ENCODE measurements around the gene DPM1. TPM values are rescaled to one million over a fixed set of nuclear protein-coding genes. Genes with fewer than 3 reads are reported as not detected.
A peak's percentile ranks its signal among the peaks of the same experiment; 100 is the strongest.

DPM1 gene
- total and polyA plus RNA-seq, 8 donors: 10.7 to 74.1 (median 50.3) TPM

DNA sequence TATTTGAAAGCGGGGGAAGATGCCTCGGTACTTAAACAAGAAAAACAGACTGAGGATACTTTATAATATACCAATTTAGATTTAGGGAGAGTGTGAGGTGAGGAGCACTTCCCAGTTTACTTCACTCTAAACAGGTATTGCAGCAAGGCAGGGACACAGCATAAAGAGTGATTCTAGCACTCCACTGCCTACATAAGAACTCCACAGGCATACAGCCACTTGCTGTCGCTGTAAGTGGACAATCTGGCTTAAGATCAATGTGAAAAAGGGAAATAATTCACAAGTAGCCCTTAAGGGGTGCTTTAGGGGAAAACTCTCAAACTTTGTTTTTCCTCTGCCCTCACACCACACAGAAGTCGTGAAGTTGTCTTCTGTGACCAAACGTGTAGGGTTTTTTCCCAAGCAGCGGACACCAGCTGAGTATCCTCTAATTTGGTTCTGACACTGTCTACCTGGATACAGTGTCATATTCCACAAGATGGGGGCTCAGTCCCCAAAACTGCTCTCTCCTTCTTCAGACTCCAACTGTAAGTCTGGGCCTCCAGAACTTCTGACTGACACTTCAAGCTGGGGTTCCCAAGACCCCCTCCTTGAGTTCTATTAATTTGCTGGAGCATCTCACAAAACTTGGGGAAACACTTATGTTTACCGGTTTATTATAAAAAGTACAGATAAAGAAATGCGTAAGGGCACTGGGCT, 36.4 kb downstream of the DPM1 start:
- intact Hi-C loops (cut with DNase I; ENCODE audit: low total_unique reads): no loop called here
- no peaks in the 10 kb centered on the region for H3K27me3 ChIP-seq
- no peak for TF ChIP-seq POLR2A (IDR thresholded peaks at IDR 0.05)
- TF ChIP-seq POLR2AphosphoS5 (IDR thresholded peaks at IDR 0.05): no peak
- no peak for TF ChIP-seq EP300 (IDR thresholded peaks at IDR 0.05)
- TF ChIP-seq, protein P1, sequence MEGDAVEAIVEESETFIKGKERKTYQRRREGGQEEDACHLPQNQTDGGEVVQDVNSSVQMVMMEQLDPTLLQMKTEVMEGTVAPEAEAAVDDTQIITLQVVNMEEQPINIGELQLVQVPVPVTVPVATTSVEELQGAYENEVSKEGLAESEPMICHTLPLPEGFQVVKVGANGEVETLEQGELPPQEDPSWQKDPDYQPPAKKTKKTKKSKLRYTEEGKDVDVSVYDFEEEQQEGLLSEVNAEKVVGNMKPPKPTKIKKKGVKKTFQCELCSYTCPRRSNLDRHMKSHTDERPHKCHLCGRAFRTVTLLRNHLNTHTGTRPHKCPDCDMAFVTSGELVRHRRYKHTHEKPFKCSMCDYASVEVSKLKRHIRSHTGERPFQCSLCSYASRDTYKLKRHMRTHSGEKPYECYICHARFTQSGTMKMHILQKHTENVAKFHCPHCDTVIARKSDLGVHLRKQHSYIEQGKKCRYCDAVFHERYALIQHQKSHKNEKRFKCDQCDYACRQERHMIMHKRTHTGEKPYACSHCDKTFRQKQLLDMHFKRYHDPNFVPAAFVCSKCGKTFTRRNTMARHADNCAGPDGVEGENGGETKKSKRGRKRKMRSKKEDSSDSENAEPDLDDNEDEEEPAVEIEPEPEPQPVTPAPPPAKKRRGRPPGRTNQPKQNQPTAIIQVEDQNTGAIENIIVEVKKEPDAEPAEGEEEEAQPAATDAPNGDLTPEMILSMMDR (IDR thresholded peaks at IDR 0.05): no peak
- WGBS, 5 donors: 58 to 66% (median 60%) methylated on average over 8 of the region's 8 CpGs
- no peak for DNase-seq
- H3K36me3 ChIP-seq: peaks cover 0 to 18% (median 3%) of the 10 kb centered on the region in 4 donors
- H3K4me1 ChIP-seq: peaks cover 43 to 100% (median 80%) of the 10 kb centered on the region in 4 donors
- no peaks in the 10 kb centered on the region for H3K9me3 ChIP-seq
- peak overlapping the region in 2 of 5 donors; percentile 30 to 34 for H3K27ac ChIP-seq
- no peak overlapping the region for H3K4me3 ChIP-seq

DNA sequence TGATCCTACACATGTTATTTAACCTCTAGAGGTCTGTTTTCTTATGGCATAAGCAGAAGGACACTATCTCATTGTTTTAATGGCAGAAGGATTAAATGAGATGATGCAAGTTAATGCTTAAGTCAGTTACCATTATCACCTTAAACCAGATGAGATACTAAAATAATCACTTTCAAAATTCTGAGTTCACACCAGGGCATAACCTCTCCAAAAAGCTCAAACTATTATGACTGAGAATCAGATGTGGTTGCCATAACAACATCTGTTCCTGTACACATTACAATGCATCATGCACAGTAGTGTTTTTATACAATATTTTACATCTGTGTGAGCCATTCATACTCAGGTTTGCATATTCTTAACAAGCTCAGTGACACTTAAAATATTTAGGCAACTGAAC, 37.3 kb downstream of the DPM1 start:
- H3K9me3 ChIP-seq: no peaks in the 10 kb centered on the region
- H3K4me1 ChIP-seq: peaks cover 49 to 100% (median 81%) of the 10 kb centered on the region in 4 donors
- no peaks in the 10 kb centered on the region for H3K27me3 ChIP-seq
- peaks cover 0 to 16% (median 3%) of the 10 kb centered on the region in 4 donors for H3K36me3 ChIP-seq
- TF ChIP-seq EP300 (IDR thresholded peaks at IDR 0.05): no peak
- TF ChIP-seq POLR2A (IDR thresholded peaks at IDR 0.05): no peak
- no peak for TF ChIP-seq POLR2AphosphoS5 (IDR thresholded peaks at IDR 0.05)
- TF ChIP-seq, protein P1 (IDR thresholded peaks at IDR 0.05): no peak
- intact Hi-C loops (cut with DNase I; ENCODE audit: low total_unique reads): no loop called here
- DNase-seq: no peak
- no peak overlapping the region for H3K4me3 ChIP-seq
- peak overlapping the region in 1 of 5 donors; percentile 7 for H3K27ac ChIP-seq

DNA sequence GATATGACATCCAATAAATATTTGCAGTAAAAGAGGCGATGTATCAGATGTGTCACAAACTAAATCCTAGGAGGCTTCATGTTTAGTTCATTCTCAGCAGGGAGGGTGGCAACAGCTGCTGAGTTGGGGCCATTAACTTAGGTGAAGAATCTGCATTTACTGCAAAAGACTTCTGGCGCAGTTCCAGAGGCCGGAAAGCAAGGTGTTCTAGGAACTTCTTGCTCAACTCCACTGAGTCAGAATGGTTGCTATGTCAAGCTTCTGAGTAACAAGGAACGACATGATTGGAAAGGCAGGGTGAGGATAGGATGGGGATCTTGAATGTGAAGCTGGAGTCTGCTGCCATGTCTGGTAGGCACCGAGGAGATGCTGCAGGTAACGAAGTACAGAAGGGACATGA, 38.8 kb downstream of the DPM1 start:
- peaks cover 54 to 100% (median 82%) of the 10 kb centered on the region in 4 donors for H3K4me1 ChIP-seq

DNA sequence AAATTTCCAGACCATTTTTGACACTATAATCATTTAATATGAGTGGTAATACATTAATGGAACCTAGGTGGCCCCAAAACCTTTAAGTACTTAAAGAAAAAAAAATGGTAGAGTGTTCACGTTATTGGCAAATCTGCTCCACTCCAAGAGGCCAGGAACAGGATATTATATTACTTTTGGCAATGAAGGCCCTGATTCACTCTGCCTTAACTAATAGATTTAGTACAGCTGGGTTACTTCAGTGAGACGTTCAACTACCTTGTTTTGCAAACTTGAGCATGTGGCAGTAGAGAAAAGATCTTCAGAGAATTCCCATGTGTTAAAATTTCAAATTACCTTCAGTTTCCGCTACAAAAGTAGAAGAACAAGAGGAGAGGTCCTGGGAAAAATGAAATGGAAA, 39.9 kb downstream of the DPM1 start:
- WGBS, 5 donors: 42 to 56% (median 44%) methylated on average over 3 of the region's 3 CpGs
- Histone ChIP-seq H3K9me3 (no peaks in the 10 kb centered on the region), H3K4me1 (peaks cover 58 to 100% (median 88%) of the 10 kb centered on the region in 4 donors), H3K4me3 (no peak overlapping the region), H3K27me3 (no peaks in the 10 kb centered on the region), H3K36me3 (peaks cover 0 to 6% (median under 1%) of the 10 kb centered on the region in 4 donors), H3K27ac (peak overlapping the region in 2 of 5 donors; percentile 12 to 23)
- TF ChIP-seq, protein P1 (IDR thresholded peaks at IDR 0.05): no peak
- TF ChIP-seq POLR2A (IDR thresholded peaks at IDR 0.05) (no peak), EP300 (IDR thresholded peaks at IDR 0.05) (no peak), POLR2AphosphoS5 (IDR thresholded peaks at IDR 0.05) (no peak)
- DNase-seq: no peak
- intact Hi-C loops (cut with DNase I; ENCODE audit: low total_unique reads): no loop called here

More for the DNA sequence above, 38.8 kb downstream of the DPM1 start:
- intact Hi-C loops (cut with DNase I; ENCODE audit: low total_unique reads): no loop called here
- Histone ChIP-seq H3K36me3 (peaks cover 0 to 11% (median 3%) of the 10 kb centered on the region in 4 donors), H3K9me3 (no peaks in the 10 kb centered on the region), H3K4me3 (no peak overlapping the region), H3K27ac (peak overlapping the region in 2 of 5 donors; percentile 8 to 33), H3K27me3 (no peaks in the 10 kb centered on the region)
- peak; percentile 38 to 42 for DNase-seq
- TF ChIP-seq POLR2AphosphoS5 (IDR thresholded peaks at IDR 0.05) (peak in 1 of 3 donors; percentile 58), POLR2A (IDR thresholded peaks at IDR 0.05) (no peak), EP300 (IDR thresholded peaks at IDR 0.05) (no peak)
- TF ChIP-seq, protein P1 (IDR thresholded peaks at IDR 0.05): no peak
- WGBS, 5 donors: 58 to 70% (median 64%) methylated on average over 6 of the region's 6 CpGs
